ENCODE measurements around the gene VWCE.

The VWCE gene

GRCh38 chr11:61340979-61341378 lies 45.9 kb upstream of the VWCE start:
- in situ Hi-C loops (cut with HindIII; ENCODE audit: low pct_ligation_motif_present, low sequenced_read_pairs), result no loop called here
- DNase-seq, result no peak
- TF ChIP-seq CTCF (IDR thresholded peaks at IDR 0.05; ENCODE audit: low read depth, low read length, missing control alignments), result no peak
- no peaks in the 10 kb centered on the region for H3K36me3 ChIP-seq (replicated peaks)
- H3K27ac ChIP-seq, result no peak overlapping the region
- H3K4me3 ChIP-seq (ENCODE audit: low read depth, low read length), result no peak overlapping the region
- H3K27me3 ChIP-seq (replicated peaks), result no peaks in the 10 kb centered on the region

DNA sequence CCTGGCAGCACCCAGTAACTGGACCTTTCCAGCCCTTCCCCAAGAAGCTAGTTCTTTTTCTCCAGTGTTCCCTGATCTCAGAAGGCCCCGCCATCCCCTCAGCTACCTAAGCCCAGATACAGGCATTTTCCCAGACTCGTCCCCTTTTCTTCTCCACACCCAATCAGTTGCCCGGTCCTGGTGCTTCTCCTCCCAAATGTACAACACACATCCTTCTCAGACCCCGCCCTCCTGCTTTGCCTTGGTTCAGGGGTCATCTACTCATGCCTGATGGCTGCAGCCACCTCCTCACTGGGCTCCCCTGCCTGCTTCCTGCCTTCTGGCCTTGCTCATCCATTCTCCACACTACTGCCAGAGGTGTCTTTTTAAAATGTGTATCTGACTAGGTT lies 44.4 kb upstream of the VWCE start:
- no peaks in the 10 kb centered on the region for H3K27me3 ChIP-seq (replicated peaks)
- H3K4me3 ChIP-seq (ENCODE audit: low read depth, low read length), result no peak overlapping the region
- H3K27ac ChIP-seq, result no peak overlapping the region
- TF ChIP-seq CTCF (IDR thresholded peaks at IDR 0.05; ENCODE audit: low read depth, low read length, missing control alignments), result no peak
- no peak for DNase-seq
- no peaks in the 10 kb centered on the region for H3K36me3 ChIP-seq (replicated peaks)
- in situ Hi-C loops (cut with HindIII; ENCODE audit: low pct_ligation_motif_present, low sequenced_read_pairs), result no loop called here

GRCh38 chr11:61338783-61339489 lies 43.8 kb upstream of the VWCE start:
- no peaks in the 10 kb centered on the region for H3K36me3 ChIP-seq (replicated peaks)
- no peak overlapping the region for H3K27ac ChIP-seq
- H3K4me3 ChIP-seq (ENCODE audit: low read depth, low read length), result no peak overlapping the region
- TF ChIP-seq CTCF (IDR thresholded peaks at IDR 0.05; ENCODE audit: low read depth, low read length, missing control alignments), result no peak
- in situ Hi-C loops (cut with HindIII; ENCODE audit: low pct_ligation_motif_present, low sequenced_read_pairs), result no loop called here
- DNase-seq, result no peak
- no peaks in the 10 kb centered on the region for H3K27me3 ChIP-seq (replicated peaks)

- TF ChIP-seq CTCF (IDR thresholded peaks at IDR 0.05; ENCODE audit: low read depth, low read length, missing control alignments), result no peak
- Histone ChIP-seq H3K36me3 (replicated peaks) (no peaks in the 10 kb centered on the region), H3K27ac (no peak overlapping the region), H3K4me3 (ENCODE audit: low read depth, low read length) (no peak overlapping the region), H3K27me3 (replicated peaks) (no peaks in the 10 kb centered on the region)
- in situ Hi-C loops (cut with HindIII; ENCODE audit: low pct_ligation_motif_present, low sequenced_read_pairs), result no loop called here
- no peak for DNase-seq
Observed at GRCh38 chr11:61337706-61338470, 42.8 kb upstream of the VWCE start.

- no peak overlapping the region for H3K27ac ChIP-seq
- peak; percentile 100 for TF ChIP-seq CTCF (IDR thresholded peaks at IDR 0.05; ENCODE audit: low read depth, low read length, missing control alignments)
- H3K36me3 ChIP-seq (replicated peaks), result no peaks in the 10 kb centered on the region
- no peaks in the 10 kb centered on the region for H3K27me3 ChIP-seq (replicated peaks)
- no peak overlapping the region for H3K4me3 ChIP-seq (ENCODE audit: low read depth, low read length)
- DNase-seq, result peak; percentile 59
- in situ Hi-C loops (cut with HindIII; ENCODE audit: low pct_ligation_motif_present, low sequenced_read_pairs), result no loop called here
Observed at GRCh38 chr11:61336171-61336935, 41.2 kb upstream of the VWCE start.
